SK-N-SH treated with all-trans-retinoic acid at 6 μM for 48 hours (cell line): ENCODE data around the gene UNC45A.
A peak's percentile ranks its signal among the peaks of the same experiment; 100 is the strongest.
"Not testable (repeated sequence)": the region's sequence is repeated elsewhere in the genome, so short reads cannot be mapped to it uniquely, and the experiment has no call there.

Experiments
- ATAC-seq: fragments of 200-7000 bp; cut with Tn5 transposase; 3 replicates; pipeline ENCODE4 v1.9.1; 2020; ENCODE audit warnings: mild to moderate bottlenecking, moderate library complexity
- BACH2 ChIP-seq: fragments of 250-450 bp; sonication (Bioruptor Pico); IDR thresholded peaks from 2 replicates; pipeline ENCODE4 v1.9.0; 2021; ENCODE audit warnings: mild to moderate bottlenecking, borderline replicate concordance
- CSDC2 ChIP-seq: fragments of 250-450 bp; sonication (Bioruptor Pico); IDR thresholded peaks from 2 replicates; pipeline ENCODE4 v1.5.0; 2020; ENCODE audit warnings: mild to moderate bottlenecking, moderate library complexity
- GLIS3 ChIP-seq: fragments of 250-450 bp; sonication (Bioruptor Pico); IDR thresholded peaks from 2 replicates; pipeline ENCODE4 v1.5.0; 2020; ENCODE audit warnings: mild to moderate bottlenecking, moderate library complexity
- ISL1 ChIP-seq: fragments of 250-450 bp; sonication (Bioruptor Pico); IDR thresholded peaks from 2 replicates; pipeline ENCODE4 v2.1.2; 2022; ENCODE audit warnings: mild to moderate bottlenecking, moderate library complexity
- OSR1 ChIP-seq: fragments of 250-450 bp; sonication (Bioruptor Pico); IDR thresholded peaks from 2 replicates; pipeline ENCODE4 v1.8.0; 2022; ENCODE audit warnings: moderate library complexity, mild to moderate bottlenecking, inconsistent platforms
- PPARA ChIP-seq: fragments of 250-450 bp; sonication (Bioruptor Pico); IDR thresholded peaks from 2 replicates; pipeline ENCODE4 v1.5.0; 2020; ENCODE audit warnings: mild to moderate bottlenecking, borderline replicate concordance
- SNAI2 ChIP-seq: fragments of 250-450 bp; sonication (Bioruptor Pico); IDR thresholded peaks from 2 replicates; pipeline ENCODE4 v1.5.0; 2020; ENCODE audit warnings: mild to moderate bottlenecking, moderate library complexity
- TCF4 ChIP-seq: fragments of 250-450 bp; sonication (Bioruptor Pico); IDR thresholded peaks from 2 replicates; pipeline ENCODE4 v1.8.0; 2021; ENCODE audit warnings: mild to moderate bottlenecking, moderate library complexity, borderline replicate concordance
- TOX ChIP-seq: fragments of 250-450 bp; sonication (Bioruptor Pico); IDR thresholded peaks from 2 replicates; pipeline ENCODE4 v1.8.0; 2021; ENCODE audit warnings: mild to moderate bottlenecking, moderate library complexity, borderline replicate concordance
- ZC3H10 ChIP-seq: fragments of 250-450 bp; sonication (Bioruptor Pico); IDR thresholded peaks from 2 replicates; pipeline ENCODE4 v1.5.1; 2021; ENCODE audit warnings: mild to moderate bottlenecking, moderate library complexity
- ZFP3 ChIP-seq: fragments of 250-450 bp; sonication (Bioruptor Pico); IDR thresholded peaks from 2 replicates; pipeline ENCODE4 v1.5.0; 2020; ENCODE audit warnings: mild to moderate bottlenecking, moderate library complexity
- ZFP30 ChIP-seq: fragments of 450-650 bp; formaldehyde crosslinking; IDR thresholded peaks from 2 replicates; pipeline ENCODE4 v1.5.0; 2022; ENCODE audit warnings: mild to moderate bottlenecking, moderate library complexity
- ZNF565 ChIP-seq: fragments of 450-650 bp; formaldehyde crosslinking; conservative IDR thresholded peaks from 2 replicates; pipeline ENCODE4 v1.5.0; 2020; ENCODE audit warnings: low read depth, mild to moderate bottlenecking, moderate library complexity
- ZNF70 ChIP-seq: fragments of 450-650 bp; formaldehyde crosslinking; IDR thresholded peaks from 2 replicates; pipeline ENCODE4 v1.5.0; 2020; ENCODE audit warnings: mild to moderate bottlenecking, moderate library complexity
- ZNF8 ChIP-seq: fragments of 450-650 bp; formaldehyde crosslinking; IDR thresholded peaks from 2 replicates; pipeline ENCODE4 v1.5.0; 2020; ENCODE audit warnings: mild to moderate bottlenecking, moderate library complexity
- TF ChIP-seq, protein P1 (sequence below): fragments of 250-450 bp; sonication (Bioruptor Pico); IDR thresholded peaks from 2 replicates; pipeline ENCODE4 v1.5.1; 2021; ENCODE audit warnings: mild to moderate bottlenecking, moderate library complexity
- TF ChIP-seq, protein P2 (sequence below): fragments of 250-450 bp; sonication (Bioruptor Pico); IDR thresholded peaks from 2 replicates; pipeline ENCODE4 v1.8.0; 2020; ENCODE audit warnings: mild to moderate bottlenecking, moderate library complexity, borderline replicate concordance
- TF ChIP-seq, protein P3 (sequence below): fragments of 250-450 bp; sonication (Bioruptor Pico); IDR thresholded peaks from 2 replicates; pipeline ENCODE4 v1.5.0; 2020; ENCODE audit warnings: mild to moderate bottlenecking, moderate library complexity

Gene UNC45A

DNA sequence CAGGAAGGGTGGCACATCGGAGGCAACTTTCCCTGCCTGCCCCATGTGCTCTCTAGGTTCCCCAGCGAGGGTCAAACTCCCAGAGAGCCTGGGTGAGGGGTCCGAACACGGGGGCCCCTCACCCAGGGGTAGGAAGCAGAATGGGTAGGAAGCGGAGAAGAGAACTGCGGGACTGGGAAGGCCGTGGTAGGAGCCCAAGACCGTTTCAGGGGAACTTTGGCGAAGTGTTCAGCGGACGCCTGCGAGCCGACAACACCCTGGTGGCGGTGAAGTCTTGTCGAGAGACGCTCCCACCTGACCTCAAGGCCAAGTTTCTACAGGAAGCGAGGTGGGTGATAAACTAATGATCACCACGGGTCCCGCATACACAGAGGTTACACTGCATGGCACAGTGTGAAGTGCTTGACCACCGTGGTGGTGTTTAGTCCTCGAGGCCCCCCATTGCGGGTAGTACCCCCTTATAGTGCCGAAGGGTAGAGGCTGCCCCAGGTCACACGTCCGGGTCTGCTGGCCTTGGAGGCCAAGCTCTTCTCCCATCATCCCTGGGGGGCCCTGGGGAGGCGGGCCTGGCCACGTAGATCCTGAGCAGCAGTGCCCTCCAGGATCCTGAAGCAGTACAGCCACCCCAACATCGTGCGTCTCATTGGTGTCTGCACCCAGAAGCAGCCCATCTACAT is 42.4 kb upstream of the UNC45A start:
- TF ChIP-seq TCF4: no peak
- TF ChIP-seq ZNF565 (CRISPR knock-in tag): no peak
- TF ChIP-seq ZFP3: no peak
- no peak for TF ChIP-seq BACH2 (CRISPR knock-in tag)
- TF ChIP-seq OSR1 (CRISPR knock-in tag): no peak
- TF ChIP-seq, protein P1, sequence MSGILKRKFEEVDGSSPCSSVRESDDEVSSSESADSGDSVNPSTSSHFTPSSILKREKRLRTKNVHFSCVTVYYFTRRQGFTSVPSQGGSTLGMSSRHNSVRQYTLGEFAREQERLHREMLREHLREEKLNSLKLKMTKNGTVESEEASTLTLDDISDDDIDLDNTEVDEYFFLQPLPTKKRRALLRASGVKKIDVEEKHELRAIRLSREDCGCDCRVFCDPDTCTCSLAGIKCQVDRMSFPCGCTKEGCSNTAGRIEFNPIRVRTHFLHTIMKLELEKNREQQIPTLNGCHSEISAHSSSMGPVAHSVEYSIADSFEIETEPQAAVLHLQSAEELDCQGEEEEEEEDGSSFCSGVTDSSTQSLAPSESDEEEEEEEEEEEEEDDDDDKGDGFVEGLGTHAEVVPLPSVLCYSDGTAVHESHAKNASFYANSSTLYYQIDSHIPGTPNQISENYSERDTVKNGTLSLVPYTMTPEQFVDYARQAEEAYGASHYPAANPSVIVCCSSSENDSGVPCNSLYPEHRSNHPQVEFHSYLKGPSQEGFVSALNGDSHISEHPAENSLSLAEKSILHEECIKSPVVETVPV (CRISPR knock-in tag): no peak
- no peak for TF ChIP-seq ZNF8 (CRISPR knock-in tag)
- no peak for TF ChIP-seq SNAI2 (CRISPR knock-in tag)
- no peak for TF ChIP-seq GLIS3 (CRISPR knock-in tag)
- no peak for TF ChIP-seq PPARA
- TF ChIP-seq, protein P2, sequence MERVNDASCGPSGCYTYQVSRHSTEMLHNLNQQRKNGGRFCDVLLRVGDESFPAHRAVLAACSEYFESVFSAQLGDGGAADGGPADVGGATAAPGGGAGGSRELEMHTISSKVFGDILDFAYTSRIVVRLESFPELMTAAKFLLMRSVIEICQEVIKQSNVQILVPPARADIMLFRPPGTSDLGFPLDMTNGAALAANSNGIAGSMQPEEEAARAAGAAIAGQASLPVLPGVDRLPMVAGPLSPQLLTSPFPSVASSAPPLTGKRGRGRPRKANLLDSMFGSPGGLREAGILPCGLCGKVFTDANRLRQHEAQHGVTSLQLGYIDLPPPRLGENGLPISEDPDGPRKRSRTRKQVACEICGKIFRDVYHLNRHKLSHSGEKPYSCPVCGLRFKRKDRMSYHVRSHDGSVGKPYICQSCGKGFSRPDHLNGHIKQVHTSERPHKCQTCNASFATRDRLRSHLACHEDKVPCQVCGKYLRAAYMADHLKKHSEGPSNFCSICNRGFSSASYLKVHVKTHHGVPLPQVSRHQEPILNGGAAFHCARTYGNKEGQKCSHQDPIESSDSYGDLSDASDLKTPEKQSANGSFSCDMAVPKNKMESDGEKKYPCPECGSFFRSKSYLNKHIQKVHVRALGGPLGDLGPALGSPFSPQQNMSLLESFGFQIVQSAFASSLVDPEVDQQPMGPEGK (CRISPR knock-in tag): no peak
- TF ChIP-seq ZNF70 (CRISPR knock-in tag): no peak
- no peak for ATAC-seq

DNA sequence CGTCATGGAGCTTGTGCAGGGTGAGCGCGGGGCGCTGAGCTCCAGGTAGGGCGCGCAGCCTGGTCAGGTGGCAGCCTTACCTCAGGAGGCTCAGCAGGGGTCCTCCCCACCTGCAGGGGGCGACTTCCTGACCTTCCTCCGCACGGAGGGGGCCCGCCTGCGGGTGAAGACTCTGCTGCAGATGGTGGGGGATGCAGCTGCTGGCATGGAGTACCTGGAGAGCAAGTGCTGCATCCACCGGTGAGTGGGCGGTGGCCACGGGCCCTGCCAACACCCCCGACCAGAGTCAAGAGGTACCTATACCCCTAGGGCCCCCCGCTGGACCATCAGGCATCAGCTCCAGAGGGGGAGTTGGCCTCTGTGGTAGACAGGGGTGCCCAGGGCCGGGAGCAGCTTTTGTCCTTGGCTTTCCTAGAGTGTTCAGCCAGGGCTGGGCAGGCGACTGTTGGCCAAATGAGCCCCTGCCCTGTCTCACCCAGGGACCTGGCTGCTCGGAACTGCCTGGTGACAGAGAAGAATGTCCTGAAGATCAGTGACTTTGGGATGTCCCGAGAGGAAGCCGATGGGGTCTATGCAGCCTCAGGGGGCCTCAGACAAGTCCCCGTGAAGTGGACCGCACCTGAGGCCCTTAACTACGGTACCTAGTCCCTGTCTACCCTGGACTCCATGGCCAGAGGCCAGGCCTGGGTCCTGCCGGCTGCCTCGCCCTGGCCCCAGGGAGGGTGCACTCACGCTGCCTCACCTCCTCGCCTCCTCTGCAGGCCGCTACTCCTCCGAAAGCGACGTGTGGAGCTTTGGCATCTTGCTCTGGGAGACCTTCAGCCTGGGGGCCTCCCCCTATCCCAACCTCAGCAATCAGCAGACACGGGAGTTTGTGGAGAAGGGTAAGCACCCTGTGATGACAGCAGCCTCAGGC is 41.7 kb upstream of the UNC45A start:
- no peak for TF ChIP-seq ISL1 (CRISPR knock-in tag)
- TF ChIP-seq, protein P3, sequence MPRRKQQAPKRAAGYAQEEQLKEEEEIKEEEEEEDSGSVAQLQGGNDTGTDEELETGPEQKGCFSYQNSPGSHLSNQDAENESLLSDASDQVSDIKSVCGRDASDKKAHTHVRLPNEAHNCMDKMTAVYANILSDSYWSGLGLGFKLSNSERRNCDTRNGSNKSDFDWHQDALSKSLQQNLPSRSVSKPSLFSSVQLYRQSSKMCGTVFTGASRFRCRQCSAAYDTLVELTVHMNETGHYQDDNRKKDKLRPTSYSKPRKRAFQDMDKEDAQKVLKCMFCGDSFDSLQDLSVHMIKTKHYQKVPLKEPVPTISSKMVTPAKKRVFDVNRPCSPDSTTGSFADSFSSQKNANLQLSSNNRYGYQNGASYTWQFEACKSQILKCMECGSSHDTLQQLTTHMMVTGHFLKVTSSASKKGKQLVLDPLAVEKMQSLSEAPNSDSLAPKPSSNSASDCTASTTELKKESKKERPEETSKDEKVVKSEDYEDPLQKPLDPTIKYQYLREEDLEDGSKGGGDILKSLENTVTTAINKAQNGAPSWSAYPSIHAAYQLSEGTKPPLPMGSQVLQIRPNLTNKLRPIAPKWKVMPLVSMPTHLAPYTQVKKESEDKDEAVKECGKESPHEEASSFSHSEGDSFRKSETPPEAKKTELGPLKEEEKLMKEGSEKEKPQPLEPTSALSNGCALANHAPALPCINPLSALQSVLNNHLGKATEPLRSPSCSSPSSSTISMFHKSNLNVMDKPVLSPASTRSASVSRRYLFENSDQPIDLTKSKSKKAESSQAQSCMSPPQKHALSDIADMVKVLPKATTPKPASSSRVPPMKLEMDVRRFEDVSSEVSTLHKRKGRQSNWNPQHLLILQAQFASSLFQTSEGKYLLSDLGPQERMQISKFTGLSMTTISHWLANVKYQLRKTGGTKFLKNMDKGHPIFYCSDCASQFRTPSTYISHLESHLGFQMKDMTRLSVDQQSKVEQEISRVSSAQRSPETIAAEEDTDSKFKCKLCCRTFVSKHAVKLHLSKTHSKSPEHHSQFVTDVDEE (CRISPR knock-in tag): no peak
- TF ChIP-seq TCF4: no peak
- no peak for TF ChIP-seq ZNF70 (CRISPR knock-in tag)
- TF ChIP-seq PPARA: no peak
- no peak for TF ChIP-seq ZC3H10 (CRISPR knock-in tag)
- TF ChIP-seq SNAI2 (CRISPR knock-in tag): no peak
- TF ChIP-seq CSDC2 (CRISPR knock-in tag): no peak
- TF ChIP-seq, protein P1 (CRISPR knock-in tag): no peak
- TF ChIP-seq ZFP30: no peak
- TF ChIP-seq GLIS3 (CRISPR knock-in tag): no peak
- no peak for TF ChIP-seq BACH2 (CRISPR knock-in tag)
- no peak for TF ChIP-seq TOX (CRISPR knock-in tag)
- TF ChIP-seq ZFP3: no peak
- no peak for ATAC-seq

DNA sequence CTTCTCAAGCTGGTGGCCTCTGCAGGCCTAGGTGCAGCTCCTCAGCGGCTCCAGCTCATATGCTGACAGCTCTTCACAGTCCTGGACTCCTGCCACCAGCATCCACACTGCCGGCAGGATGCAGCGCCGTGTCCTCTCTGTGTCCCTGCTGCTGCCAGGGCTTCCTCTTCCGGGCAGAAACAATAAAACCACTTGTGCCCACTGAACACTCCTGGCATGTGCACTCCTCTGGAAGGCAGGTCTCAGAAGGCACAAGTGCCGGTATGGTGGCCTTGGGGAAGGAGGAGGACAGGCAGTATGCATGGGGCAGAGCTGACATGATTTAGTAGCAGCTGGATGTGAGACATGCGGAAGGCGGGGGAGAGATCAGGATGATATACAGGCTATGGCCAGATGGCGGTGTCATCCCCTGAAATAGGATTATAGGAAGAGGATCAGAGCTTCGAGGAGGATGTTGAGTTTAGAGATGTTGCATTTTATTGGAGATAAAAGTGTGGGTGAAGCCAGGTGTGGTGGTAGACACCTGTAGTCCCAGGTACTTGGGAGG is 39.4 kb upstream of the UNC45A start:
- TF ChIP-seq OSR1 (CRISPR knock-in tag) (no peak), TCF4 (peak; percentile 69; the same call in 1 of the 2 replicates)
- TF ChIP-seq, protein P1 (CRISPR knock-in tag): no peak
- peak; percentile 85 for ATAC-seq

DNA sequence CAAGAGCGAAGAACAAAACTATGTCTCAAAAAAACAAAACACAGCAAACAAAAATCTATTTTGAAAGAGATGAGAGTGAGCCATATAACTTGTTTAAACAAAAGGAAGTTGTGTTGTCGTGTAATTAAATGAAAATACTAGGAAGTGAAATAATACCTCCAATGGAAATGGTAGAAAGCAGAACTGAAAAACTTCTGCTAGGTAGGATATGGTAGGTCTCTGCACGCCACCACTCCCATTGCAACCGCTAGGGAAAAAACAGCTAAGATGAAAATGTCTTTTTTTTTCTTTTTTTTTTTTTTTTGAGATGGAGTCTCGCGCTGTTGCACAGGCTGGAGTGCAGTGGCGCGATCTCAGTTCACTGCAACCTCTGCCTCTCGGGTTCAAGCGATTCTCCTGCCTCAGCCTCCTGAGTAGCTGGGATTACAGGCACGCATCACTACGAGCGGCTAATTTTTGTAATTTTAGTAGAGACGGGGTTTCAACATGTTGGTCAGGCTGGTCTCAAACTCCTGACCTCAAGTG is 37.9 kb upstream of the UNC45A start:
- not testable (repeated sequence) for ATAC-seq
